Ectodermal cell (in vitro differentiated cells): ENCODE measurements around the gene R3HDM4.

Source experiments
- H3K27ac ChIP-seq: 2 replicates; pipeline ENCODE4 v1.7.0; 2013; ENCODE audit warnings: mild to moderate bottlenecking, low read depth, low read length; ENCODE audit not compliant: insufficient read depth, poor library complexity, severe bottlenecking
- H3K27me3 ChIP-seq: 2 replicates; pipeline ENCODE4 v1.7.0; 2013; ENCODE audit warnings: mild to moderate bottlenecking, low read length; ENCODE audit not compliant: insufficient read depth, control insufficient read depth, poor library complexity, severe bottlenecking
- H3K36me3 ChIP-seq: one replicate; pipeline ENCODE4 v1.7.0; 2013; ENCODE audit warnings: low read length; ENCODE audit not compliant: control insufficient read depth, insufficient read depth
- H3K4me1 ChIP-seq: one replicate; pipeline ENCODE4 v1.7.0; 2013; ENCODE audit warnings: low read length; ENCODE audit not compliant: control insufficient read depth, insufficient read depth
- H3K4me3 ChIP-seq: 2 replicates; pipeline ENCODE4 v1.7.0; 2013; ENCODE audit warnings: low read depth, low read length, control low read depth; ENCODE audit not compliant: insufficient read depth
- H3K9me3 ChIP-seq: 2 replicates; pipeline ENCODE4 v1.7.0; 2013; ENCODE audit warnings: mild to moderate bottlenecking, low read length, moderate library complexity; ENCODE audit not compliant: control insufficient read depth
- WGBS, 2 experiments: methylation state at CpG; one replicate each; pipeline ENCODE4 v1.1.7; 2013; ENCODE audit warnings: missing lambda C conversion rate in 2 of 2; 5-methylcytosine and 5-hydroxymethylcytosine counted together

The R3HDM4 gene

DNA sequence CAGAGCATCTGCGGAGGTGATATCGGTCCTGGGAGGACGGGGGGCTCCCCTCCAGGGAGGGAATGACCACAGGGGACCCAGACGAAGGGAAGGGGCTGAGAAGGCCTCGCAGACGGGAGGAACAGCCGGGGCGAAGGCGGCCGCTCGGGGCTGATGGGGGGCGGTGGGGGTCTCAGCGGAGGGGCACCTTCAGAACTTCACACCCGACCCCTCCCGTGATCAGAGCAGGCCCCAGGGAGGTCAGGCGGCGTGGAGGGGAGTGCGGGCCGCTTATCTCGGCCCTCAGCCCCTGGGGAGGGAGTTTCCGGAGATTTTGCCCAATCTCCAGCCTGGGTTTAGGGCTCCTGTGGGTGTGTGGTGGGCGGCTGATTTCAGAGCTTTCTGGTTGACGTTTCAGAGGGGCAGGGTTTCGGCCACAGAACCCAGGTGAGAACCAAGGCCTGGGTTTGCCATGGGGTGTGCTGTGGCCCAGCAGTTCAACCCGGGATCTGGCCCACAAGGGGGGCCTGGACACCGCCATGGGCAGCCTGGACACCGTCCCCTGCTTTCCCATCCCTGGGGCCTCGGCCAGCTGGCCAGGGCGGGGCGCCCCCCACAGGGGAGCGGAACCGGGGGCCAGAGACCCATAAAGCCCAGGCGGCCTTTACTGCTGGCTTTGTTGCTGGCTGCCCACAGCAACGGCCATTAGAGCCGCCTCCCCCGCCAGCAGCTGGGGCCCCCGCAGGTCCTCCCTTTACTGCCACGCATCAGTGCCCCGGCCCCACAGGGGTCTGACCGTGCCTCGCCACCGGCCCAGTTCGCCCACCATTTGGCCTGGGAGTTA lies 41.9 kb upstream of the R3HDM4 start:
- H3K27ac ChIP-seq = peak overlapping the region; percentile 63
- peaks cover 49% of the 10 kb centered on the region for H3K4me1 ChIP-seq

DNA sequence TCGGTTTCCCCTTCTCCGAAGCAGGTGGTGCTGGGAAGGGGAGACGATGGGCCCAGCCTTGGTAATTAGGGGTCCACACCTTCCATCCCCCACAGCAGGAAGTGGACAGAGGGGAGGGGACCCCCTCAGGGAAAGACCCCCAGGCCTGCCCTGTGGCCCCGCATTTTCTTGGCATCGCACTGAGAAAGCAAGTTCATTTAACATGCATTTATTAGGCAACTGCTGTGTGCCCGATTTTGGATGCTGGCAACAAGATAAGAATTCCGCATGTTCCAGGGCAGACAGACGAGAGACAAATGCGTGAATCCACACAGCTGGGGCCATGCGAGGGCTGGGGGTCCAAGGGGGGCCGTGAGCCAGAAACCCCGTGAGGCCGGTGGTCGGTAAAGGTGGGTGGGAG lies 41.3 kb upstream of the R3HDM4 start:
- Histone ChIP-seq H3K36me3 (no peaks in the 10 kb centered on the region), H3K4me1 (peaks cover 45% of the 10 kb centered on the region), H3K27me3 (no peaks in the 10 kb centered on the region), H3K27ac (no peak overlapping the region), H3K9me3 (no peaks in the 10 kb centered on the region), H3K4me3 (no peak overlapping the region)
- WGBS, 2 experiments = 85 to 88% methylated on average over 14 of the region's 14 CpGs

More for the DNA sequence above, 41.9 kb upstream of the R3HDM4 start:
- H3K9me3 ChIP-seq = no peaks in the 10 kb centered on the region
- WGBS, 2 experiments = 72 to 73% methylated on average over 43 of the region's 43 CpGs
- no peak overlapping the region for H3K4me3 ChIP-seq
- no peaks in the 10 kb centered on the region for H3K36me3 ChIP-seq
- no peaks in the 10 kb centered on the region for H3K27me3 ChIP-seq

DNA sequence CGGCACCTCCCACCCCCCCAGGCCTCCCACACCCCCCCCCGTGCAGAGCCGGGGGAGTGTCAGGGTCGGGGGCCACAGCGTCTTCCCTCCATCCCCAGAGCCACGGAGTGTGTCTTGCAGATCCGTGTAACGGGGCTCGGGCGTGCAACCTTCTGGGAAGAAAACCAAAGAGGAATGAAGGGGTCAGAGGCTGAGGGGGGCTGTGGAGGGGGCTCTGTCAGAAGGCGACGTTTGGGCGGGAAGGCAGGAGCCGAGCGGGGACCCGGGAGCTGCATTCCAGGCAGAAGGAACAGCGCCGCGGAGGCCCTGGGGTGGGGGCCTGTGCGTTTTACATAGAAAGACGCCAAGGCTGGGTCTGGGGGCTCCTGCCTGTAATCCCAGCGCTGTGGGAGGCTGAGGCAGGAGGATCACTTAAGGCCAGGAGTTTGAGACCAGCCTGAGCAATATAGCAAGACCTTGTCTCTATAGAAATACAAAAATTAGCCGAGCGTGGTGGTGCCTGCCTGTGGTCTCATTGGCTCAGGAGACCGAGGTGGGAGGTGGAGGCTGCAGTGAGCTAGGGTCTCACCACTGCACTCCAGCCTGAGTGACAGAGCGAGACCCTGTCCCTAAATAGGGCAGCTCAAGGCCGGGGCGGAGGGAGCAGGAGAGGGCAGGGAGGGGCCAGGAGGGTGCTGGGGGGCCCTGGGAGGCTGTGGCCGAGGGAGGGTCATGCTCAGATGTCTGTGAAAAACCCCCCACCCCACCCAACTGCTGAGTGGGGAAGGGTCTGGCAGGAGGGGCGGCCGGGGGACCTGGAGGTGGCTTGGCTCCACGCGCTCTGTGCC lies 40.6 kb upstream of the R3HDM4 start:
- peaks cover 45% of the 10 kb centered on the region for H3K4me1 ChIP-seq
- 60 to 67% methylated on average over 31 to 33 of the region's 33 CpGs for WGBS, 2 experiments

DNA sequence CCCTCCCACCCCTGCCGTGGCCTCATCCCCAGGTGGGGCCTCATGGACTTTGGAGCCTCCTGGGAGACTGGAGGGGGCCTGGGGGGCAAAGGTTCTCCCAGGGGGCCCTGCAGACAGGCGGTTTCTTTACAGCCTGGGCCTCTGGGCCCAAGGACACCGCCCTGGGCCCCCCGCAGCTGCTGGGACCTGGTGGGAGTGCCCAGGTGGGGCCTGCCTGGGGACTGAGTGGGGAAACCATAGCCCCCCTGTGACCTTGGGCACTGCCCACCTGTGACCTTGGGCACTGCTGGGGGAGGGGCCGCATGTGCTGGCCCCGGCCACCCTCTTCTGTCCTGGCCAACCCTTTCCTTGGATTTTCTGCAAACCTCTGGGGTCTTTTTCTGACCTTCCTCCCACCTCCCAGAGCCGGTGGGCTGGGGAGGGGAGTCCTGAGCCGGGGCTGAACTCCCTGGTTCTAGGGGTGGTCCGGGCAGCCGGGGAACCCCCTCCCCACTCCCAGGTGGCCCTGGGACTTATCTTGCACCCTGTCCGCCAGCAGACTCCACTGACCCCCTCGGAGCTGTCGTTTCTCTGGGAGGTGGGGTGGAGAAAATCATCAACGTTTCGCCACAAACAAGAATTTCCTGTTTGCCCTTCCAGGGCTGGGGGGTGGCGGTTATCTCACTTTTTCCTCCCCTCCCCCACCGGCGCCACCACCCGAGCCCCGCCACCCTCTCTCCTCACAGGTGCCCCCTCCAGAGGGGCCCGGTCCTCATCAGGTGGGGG lies 39.8 kb upstream of the R3HDM4 start:
- H3K4me3 ChIP-seq = no peak overlapping the region

More for the DNA sequence above, 40.6 kb upstream of the R3HDM4 start:
- Histone ChIP-seq H3K36me3 (no peaks in the 10 kb centered on the region), H3K27ac (no peak overlapping the region), H3K9me3 (no peaks in the 10 kb centered on the region), H3K4me3 (no peak overlapping the region), H3K27me3 (no peaks in the 10 kb centered on the region)

DNA sequence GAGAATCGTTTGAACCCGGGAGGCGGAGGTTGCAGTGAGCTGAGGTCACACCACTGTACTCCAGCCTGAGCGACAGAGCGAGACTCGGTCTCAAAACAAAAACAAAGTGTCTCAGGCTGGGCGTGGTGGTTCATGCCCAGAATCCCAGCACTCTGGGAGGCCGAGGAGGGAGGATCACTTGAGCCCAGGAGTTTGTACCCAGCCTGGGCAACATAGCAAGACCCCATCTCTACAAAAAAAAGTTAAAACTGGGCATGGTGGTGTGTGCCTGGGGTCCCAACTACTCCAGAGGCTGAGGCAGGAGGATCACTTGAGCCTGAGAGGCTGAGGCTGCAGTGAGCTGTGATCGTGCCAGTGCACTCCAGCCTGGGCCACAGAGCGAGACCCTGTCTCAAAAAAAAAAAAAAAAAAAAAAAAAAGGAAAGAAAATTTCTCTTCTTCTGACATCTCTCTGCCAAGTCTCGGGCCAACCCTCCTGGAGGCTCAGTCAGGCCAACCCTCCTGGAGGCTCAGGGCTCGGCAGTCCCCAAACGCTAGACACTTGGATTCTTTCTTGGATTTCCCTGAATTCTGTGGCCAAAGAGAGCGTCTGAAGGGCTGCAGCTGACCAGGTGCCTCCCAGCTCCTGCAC lies 39.1 kb upstream of the R3HDM4 start:
- Histone ChIP-seq H3K4me3 (no peak overlapping the region), H3K27me3 (no peaks in the 10 kb centered on the region), H3K9me3 (no peaks in the 10 kb centered on the region), H3K36me3 (peaks cover 3% of the 10 kb centered on the region), H3K4me1 (peaks cover 42% of the 10 kb centered on the region), H3K27ac (no peak overlapping the region)
- 87 to 94% methylated on average over 14 of the region's 14 CpGs for WGBS, 2 experiments

More for the DNA sequence above, 39.8 kb upstream of the R3HDM4 start:
- no peaks in the 10 kb centered on the region for H3K9me3 ChIP-seq
- WGBS, 2 experiments = 63 to 71% methylated on average over 20 to 21 of the region's 21 CpGs
- H3K27ac ChIP-seq = no peak overlapping the region
- peaks cover 3% of the 10 kb centered on the region for H3K36me3 ChIP-seq
- H3K27me3 ChIP-seq = no peaks in the 10 kb centered on the region
- H3K4me1 ChIP-seq = peaks cover 45% of the 10 kb centered on the region

DNA sequence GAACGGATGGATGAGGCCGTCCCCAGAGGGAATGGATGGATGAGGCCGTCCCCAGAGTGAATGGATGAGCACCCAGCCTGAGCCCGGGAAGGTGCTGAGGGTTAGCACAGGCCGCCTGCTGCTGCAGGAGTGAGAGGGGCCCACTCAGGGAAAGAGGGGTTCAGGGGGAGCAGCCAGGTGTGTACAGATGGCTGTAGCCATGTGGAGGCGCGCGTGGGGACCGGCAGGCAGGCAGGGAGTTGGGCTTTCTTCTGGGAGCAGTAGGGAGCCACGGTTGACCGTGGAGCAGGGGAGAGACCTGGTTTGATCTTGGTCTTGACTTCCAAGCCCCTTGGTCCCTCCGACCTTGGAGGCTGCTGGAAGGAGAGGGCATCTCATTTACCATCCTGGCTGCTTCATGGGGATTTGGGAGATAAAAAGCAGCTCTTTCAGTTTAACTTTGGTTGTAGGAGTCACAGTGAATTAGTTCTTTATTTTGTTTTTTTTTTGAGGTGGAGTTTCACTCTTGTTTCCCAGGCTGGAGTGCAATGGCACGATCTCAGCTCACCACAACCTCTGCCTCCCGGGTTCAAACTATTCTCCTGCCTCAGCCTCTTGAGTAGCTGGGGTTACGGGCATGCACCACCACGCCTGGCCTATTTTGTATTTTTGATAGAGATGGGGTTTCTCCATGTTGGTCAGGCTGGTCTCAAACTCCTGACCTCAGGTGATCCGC lies 37.5 kb upstream of the R3HDM4 start:
- Histone ChIP-seq H3K27ac (no peak overlapping the region), H3K9me3 (no peaks in the 10 kb centered on the region), H3K36me3 (peaks cover 3% of the 10 kb centered on the region), H3K4me1 (peaks cover 31% of the 10 kb centered on the region), H3K4me3 (no peak overlapping the region), H3K27me3 (no peaks in the 10 kb centered on the region)
- 91 to 92% methylated on average over 17 of the region's 17 CpGs for WGBS, 2 experiments

DNA sequence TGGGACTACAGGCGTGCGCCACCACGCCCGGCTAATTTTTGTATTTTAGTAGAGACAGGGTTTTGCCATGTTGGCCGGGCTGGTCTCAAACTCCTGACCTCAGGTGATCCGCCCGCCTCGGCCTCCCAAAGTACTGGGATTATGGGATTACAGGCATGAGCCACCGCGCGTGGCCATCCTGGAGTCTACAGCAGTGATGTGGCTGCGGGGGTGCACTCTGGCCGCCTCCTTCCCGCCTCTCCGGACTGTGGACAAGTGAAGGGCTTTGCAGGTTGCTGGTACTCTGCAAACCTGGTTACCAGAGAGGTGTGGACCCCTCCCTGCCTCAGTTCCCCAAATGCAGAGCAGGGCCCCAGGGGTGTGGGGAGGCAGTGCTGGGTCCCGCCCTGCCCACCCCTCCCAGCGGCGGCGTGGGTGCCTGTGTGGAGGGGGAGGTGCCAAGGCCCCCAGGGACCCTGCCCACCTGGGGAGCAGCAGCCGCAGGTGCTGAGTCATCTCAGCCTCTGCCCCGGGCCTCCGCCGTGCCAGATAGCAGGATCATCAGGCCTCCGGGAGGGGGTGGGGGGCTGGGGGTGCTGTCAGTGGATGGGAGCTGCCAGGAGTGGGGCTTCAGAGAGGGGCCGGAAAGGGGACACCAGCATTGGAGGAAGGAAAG lies 36.0 kb upstream of the R3HDM4 start:
- Histone ChIP-seq H3K4me1 (peaks cover 16% of the 10 kb centered on the region), H3K27me3 (no peaks in the 10 kb centered on the region), H3K36me3 (peaks cover 3% of the 10 kb centered on the region), H3K4me3 (no peak overlapping the region), H3K27ac (no peak overlapping the region), H3K9me3 (no peaks in the 10 kb centered on the region)
- 96% methylated on average over 25 of the region's 25 CpGs for WGBS, 2 experiments

DNA sequence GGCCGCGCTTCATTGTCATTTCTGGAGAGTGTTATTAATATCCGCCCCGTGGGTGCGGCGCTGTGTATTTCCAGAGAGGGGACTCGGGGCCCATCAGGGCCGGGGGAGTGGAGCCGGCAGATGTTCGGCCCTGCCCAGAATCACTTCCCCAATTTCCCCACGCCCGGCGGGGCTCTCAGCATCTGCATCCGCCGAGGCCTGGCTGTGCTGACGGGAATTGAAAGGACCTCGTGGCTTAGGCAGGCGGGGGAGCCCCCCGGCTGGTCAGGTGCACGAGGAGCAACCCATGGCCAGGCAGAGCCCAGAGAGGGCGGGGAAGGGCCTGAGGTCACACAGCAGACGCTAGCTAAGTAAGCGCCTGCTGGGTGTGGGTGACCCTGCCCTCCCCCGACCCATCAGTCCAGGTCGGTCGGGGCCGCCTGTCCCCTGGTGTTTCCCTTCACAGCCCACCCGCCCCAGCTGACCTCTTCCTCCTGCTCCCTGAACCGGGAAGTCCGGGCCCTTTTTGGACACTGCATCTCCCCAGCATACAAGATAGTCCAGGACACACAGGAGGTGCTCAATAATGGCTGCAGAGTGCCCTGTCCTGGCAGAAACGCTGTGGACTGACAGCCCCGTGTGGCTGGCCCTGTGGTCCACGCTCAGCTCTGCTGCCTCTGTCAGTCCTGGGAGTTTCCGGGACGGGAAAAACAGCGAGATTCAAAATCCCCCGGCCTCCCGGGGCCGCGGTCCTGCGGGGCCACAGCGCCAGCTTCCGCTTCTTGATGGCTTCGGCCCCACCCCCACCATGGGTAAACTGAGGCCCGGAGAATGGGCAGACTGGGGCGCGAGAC lies 34.9 kb upstream of the R3HDM4 start:
- Histone ChIP-seq H3K27me3 (no peaks in the 10 kb centered on the region), H3K4me1 (peaks cover 5% of the 10 kb centered on the region), H3K27ac (no peak overlapping the region), H3K4me3 (no peak overlapping the region), H3K9me3 (no peaks in the 10 kb centered on the region), H3K36me3 (peaks cover 8% of the 10 kb centered on the region)
- 91 to 92% methylated on average over 47 of the region's 47 CpGs for WGBS, 2 experiments
